Epithelial cell of proximal tubule (primary cell): ENCODE data around the gene SORCS2. TPM values are rescaled to one million over a fixed set of nuclear protein-coding genes. Genes with fewer than 3 reads are reported as not detected.

Experiments
- DNase-seq: peaks from one replicate; pipeline ENCODE4 v3.0.0-alpha.2; 2011; ENCODE audit warnings: low read depth
- H3K4me3 ChIP-seq: 2 replicates; pipeline ENCODE4 v1.5.1; 2011; ENCODE audit warnings: low read depth, mild to moderate bottlenecking, low read length
- CTCF ChIP-seq: conservative IDR thresholded peaks from 2 replicates; pipeline ENCODE4 v1.5.1; 2012; ENCODE audit warnings: low read depth, mild to moderate bottlenecking, low read length
- total RNA-seq: library from RNA; depleted of rRNA; stranded (reverse); fragments of >200 nt; gene quantifications from 2 replicates; pipeline ENCODE4 v1.2.3, GENCODE V29; 2015

Gene SORCS2
- total RNA-seq, 1 donor from 2014 or later, result 0.29 TPM

GRCh38 chr4:7524843-7525242, 332.5 kb downstream of the SORCS2 start:
- no peak for TF ChIP-seq CTCF

GRCh38 chr4:7526491-7526890, 334.2 kb downstream of the SORCS2 start:
- H3K4me3 ChIP-seq, result no peak overlapping the region
- no peak for DNase-seq
- TF ChIP-seq CTCF, result no peak

More at GRCh38 chr4:7524843-7525242, 332.5 kb downstream of the SORCS2 start:
- DNase-seq, result no peak
- no peak overlapping the region for H3K4me3 ChIP-seq

- DNase-seq, result no peak
- no peak overlapping the region for H3K4me3 ChIP-seq
- TF ChIP-seq CTCF, result no peak
Measured at GRCh38 chr4:7526929-7527535, 334.7 kb downstream of the SORCS2 start.

- no peak for DNase-seq
- no peak for TF ChIP-seq CTCF
- no peak overlapping the region for H3K4me3 ChIP-seq
Measured at GRCh38 chr4:7529368-7530080, 337.2 kb downstream of the SORCS2 start.

GRCh38 chr4:7530082-7530481, 337.7 kb downstream of the SORCS2 start:
- DNase-seq, result no peak

GRCh38 chr4:7530932-7531639, 338.7 kb downstream of the SORCS2 start:
- no peak overlapping the region for H3K4me3 ChIP-seq
- DNase-seq, result peak; percentile 6
- TF ChIP-seq CTCF, result no peak

More at GRCh38 chr4:7530082-7530481, 337.7 kb downstream of the SORCS2 start:
- no peak for TF ChIP-seq CTCF
- no peak overlapping the region for H3K4me3 ChIP-seq

GRCh38 chr4:7531640-7531994, 339.3 kb downstream of the SORCS2 start:
- H3K4me3 ChIP-seq, result no peak overlapping the region
- no peak for DNase-seq
- TF ChIP-seq CTCF, result no peak
